Mesodermal cell (in vitro differentiated cells): ENCODE results near the gene NKX1-1.

Experiments
- H3K27ac ChIP-seq: 2 replicates; pipeline ENCODE4 v1.7.0; 2013; ENCODE audit warnings: mild to moderate bottlenecking, low read depth, low read length, moderate library complexity; ENCODE audit not compliant: severe bottlenecking
- H3K36me3 ChIP-seq: 2 replicates; pipeline ENCODE4 v1.7.1; 2013; ENCODE audit warnings: mild to moderate bottlenecking, low read length, moderate library complexity; ENCODE audit not compliant: control insufficient read depth, insufficient read depth
- H3K4me1 ChIP-seq: one replicate; pipeline ENCODE4 v1.7.1; 2013; ENCODE audit warnings: mild to moderate bottlenecking, low read length; ENCODE audit not compliant: insufficient read depth, control insufficient read depth, poor library complexity, severe bottlenecking
- H3K4me3 ChIP-seq: 2 replicates; pipeline ENCODE4 v1.7.0; 2013; ENCODE audit warnings: low read length, control low read depth, mild to moderate bottlenecking; ENCODE audit not compliant: insufficient read depth, poor library complexity, severe bottlenecking; ENCODE audit errors: extremely low read depth
- H3K9me3 ChIP-seq: 2 replicates; pipeline ENCODE4 v1.7.1; 2013; ENCODE audit warnings: mild to moderate bottlenecking, low read length, moderate library complexity; ENCODE audit not compliant: control insufficient read depth
- WGBS, 2 experiments: methylation state at CpG; one replicate each; pipeline ENCODE4 v1.1.5; 2013; ENCODE audit warnings: missing lambda C conversion rate in 2 of 2; ENCODE audit not compliant: insufficient coverage in 2 of 2; 5-methylcytosine and 5-hydroxymethylcytosine counted together

The NKX1-1 gene

DNA sequence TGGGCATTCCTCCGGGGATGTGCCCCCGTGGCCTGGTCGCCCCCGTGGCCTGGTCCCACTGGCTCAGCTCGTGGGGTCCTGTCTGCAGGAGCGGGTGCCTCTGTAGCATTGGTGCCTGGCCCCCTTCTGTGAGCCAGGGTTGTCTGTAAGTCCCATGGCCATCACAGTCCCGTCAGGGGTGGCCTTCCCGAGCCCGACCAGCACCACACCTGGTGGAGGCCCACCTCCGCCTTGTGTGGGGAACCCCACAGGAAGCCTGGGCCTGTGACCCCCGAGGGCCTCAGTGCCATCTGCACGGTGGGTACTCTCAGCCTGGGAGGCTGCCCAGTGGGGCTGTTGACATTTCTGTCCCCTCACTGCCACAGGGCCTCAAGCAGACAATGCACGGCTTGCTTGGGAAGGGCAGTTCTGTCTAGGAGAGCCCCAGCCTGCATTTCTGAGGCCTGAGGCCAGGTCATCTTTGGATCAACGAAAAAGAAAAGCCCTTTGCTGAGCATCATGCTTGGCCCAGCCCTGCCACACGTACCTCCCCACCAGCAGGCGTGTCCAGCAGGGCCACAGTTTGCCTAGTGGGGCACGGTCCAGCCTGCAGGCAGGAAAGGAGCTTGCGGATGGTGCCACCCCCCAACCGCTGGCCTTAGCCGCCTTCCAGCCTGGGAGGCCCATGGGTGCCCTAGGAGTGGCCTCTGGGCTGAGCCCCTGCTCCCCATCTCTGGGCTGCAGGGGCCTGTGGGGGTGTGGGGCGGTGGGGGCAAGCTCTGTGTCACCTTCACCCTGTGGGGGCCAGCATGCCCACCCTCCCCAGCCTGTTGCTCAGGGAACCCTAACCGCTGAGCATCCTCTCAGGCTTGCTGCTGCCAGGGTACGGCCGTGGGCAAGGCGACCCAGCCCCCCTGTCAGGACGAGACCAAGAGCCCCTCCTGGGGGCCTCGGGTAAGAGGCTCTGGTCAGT, 23.2 kb downstream of the NKX1-1 start:
- Histone ChIP-seq H3K27ac (no peak overlapping the region), H3K36me3 (peaks cover 13% of the 10 kb centered on the region), H3K4me3 (no peak overlapping the region), H3K4me1 (no peaks in the 10 kb centered on the region), H3K9me3 (no peaks in the 10 kb centered on the region)
- 89 to 90% methylated on average over 23 of the region's 27 CpGs for WGBS, 2 experiments

GRCh38 chr4:1381944-1382541, 24.2 kb downstream of the NKX1-1 start:
- no peak overlapping the region for H3K27ac ChIP-seq

DNA sequence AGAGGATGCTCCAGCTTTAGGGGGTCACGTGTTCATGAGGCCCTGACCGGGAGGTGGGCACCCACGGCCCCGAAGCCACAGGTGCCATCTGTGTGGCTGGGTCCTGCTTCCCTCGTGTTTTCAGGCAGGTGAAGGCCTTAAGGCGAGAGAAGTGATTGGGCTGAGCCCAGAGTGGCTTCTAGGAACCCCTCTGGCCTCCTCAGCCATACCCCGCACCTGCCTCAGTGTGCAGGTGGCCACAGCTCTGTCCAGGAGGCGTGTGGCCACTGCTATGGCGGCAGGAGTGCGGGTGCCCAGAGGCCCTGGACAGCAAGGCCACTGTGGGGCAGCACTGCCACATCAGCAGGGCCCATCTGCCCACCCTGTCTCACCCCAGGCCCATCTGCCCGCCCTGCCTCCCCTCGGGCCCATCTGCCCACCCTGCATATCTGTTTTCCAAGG, 25.0 kb downstream of the NKX1-1 start:
- H3K36me3 ChIP-seq, result peaks cover 9% of the 10 kb centered on the region
- WGBS, 2 experiments, result 91 to 95% methylated on average over 9 to 12 of the region's 12 CpGs
- H3K27ac ChIP-seq, result no peak overlapping the region
- no peak overlapping the region for H3K4me3 ChIP-seq
- no peaks in the 10 kb centered on the region for H3K9me3 ChIP-seq
- H3K4me1 ChIP-seq, result no peaks in the 10 kb centered on the region

More at GRCh38 chr4:1381944-1382541, 24.2 kb downstream of the NKX1-1 start:
- H3K36me3 ChIP-seq, result peaks cover 13% of the 10 kb centered on the region
- no peaks in the 10 kb centered on the region for H3K4me1 ChIP-seq
- 96 to 98% methylated on average over 24 of the region's 24 CpGs for whole genome bisulfite sequencing, 2 experiments
- H3K9me3 ChIP-seq, result no peaks in the 10 kb centered on the region
- H3K4me3 ChIP-seq, result no peak overlapping the region

- Histone ChIP-seq H3K27ac (no peak overlapping the region), H3K4me3 (no peak overlapping the region), H3K36me3 (peaks cover 9% of the 10 kb centered on the region), H3K9me3 (no peaks in the 10 kb centered on the region), H3K4me1 (no peaks in the 10 kb centered on the region)
- 91 to 93% methylated on average over 35 of the region's 36 CpGs for WGBS, 2 experiments
These were observed 25.7 kb downstream of the NKX1-1 start for GRCh38 chr4:1380368-1381151.

GRCh38 chr4:1379801-1380331, 26.4 kb downstream of the NKX1-1 start:
- H3K4me1 ChIP-seq, result no peaks in the 10 kb centered on the region
- no peak overlapping the region for H3K4me3 ChIP-seq
- H3K27ac ChIP-seq, result no peak overlapping the region
- H3K9me3 ChIP-seq, result no peaks in the 10 kb centered on the region
- 90 to 99% methylated on average over 12 to 19 of the region's 31 CpGs for WGBS, 2 experiments
- peaks cover 13% of the 10 kb centered on the region for H3K36me3 ChIP-seq

DNA sequence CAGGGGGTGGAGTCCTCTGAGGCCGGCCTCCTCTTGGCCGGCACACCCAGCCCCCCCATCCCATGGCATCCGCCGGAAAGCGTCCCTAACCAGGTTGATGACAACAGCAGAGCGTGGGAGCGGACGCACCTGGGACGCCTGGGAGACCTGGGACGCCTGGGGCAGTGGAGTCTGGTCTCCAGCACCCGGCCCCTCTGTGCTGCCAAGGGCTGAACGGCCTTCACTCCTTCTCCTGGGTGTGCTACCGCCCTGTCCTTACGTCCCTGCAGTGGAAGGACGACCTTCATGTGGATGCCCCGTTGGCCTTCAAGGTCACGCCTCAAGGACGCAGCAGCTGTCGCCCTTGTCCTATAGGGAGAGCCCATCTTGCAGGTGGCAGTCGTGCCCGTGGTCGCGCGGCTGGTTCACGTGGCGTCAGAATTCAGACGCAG, 26.9 kb downstream of the NKX1-1 start:
- no peak overlapping the region for H3K27ac ChIP-seq
- H3K9me3 ChIP-seq, result no peaks in the 10 kb centered on the region
- H3K36me3 ChIP-seq, result peaks cover 12% of the 10 kb centered on the region
- H3K4me1 ChIP-seq, result no peaks in the 10 kb centered on the region
- 95 to 96% methylated on average over 14 to 25 of the region's 27 CpGs for WGBS, 2 experiments
- H3K4me3 ChIP-seq, result no peak overlapping the region

DNA sequence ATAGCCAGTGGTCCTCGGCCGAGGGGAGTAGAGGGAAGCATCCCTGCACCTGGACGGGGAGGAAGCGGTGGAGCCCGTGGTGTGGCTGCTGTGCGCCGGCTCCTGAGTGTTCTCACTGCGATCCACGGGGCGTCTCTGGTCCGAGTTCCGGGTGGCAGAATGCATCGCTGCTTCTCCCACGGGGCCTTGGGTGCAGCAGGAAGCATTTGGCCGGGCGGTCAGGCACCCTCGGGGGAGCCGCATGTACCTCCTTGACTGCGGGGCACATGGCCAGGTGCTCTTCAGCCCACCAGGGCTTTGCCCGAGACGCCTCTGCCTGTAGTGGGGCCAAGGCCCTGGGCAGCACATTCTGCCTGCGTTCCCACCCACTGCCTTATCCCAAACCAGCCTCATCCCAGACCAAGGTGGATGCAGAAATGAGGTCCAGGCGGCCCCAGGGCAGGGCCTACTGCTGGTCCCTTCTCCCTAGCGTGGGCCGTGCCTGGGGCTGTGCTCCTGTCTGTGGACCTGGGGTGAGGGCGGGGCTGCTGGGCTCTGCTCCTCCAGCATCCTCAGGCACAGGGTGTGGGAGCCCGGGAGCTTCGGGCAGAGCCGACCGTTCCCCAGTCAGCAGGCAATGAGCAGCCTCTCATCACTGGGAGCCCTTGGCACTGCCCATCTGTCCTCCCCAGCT, 27.5 kb downstream of the NKX1-1 start:
- Histone ChIP-seq H3K4me1 (no peaks in the 10 kb centered on the region), H3K27ac (no peak overlapping the region), H3K9me3 (no peaks in the 10 kb centered on the region), H3K4me3 (no peak overlapping the region), H3K36me3 (peaks cover 9% of the 10 kb centered on the region)
- 94 to 96% methylated on average over 26 to 28 of the region's 30 CpGs for WGBS, 2 experiments

- H3K4me3 ChIP-seq, result no peak overlapping the region
- no peaks in the 10 kb centered on the region for H3K4me1 ChIP-seq
- peaks cover 14% of the 10 kb centered on the region for H3K36me3 ChIP-seq
- no peaks in the 10 kb centered on the region for H3K9me3 ChIP-seq
- 86 to 93% methylated on average over 18 of the region's 19 CpGs for WGBS, 2 experiments
- no peak overlapping the region for H3K27ac ChIP-seq
These were observed 28.5 kb downstream of the NKX1-1 start for GRCh38 chr4:1377606-1378261.

- no peaks in the 10 kb centered on the region for H3K9me3 ChIP-seq
- no peak overlapping the region for H3K4me3 ChIP-seq
- 90% methylated on average over 26 to 32 of the region's 32 CpGs for WGBS, 2 experiments
- H3K4me1 ChIP-seq, result no peaks in the 10 kb centered on the region
- no peak overlapping the region for H3K27ac ChIP-seq
- H3K36me3 ChIP-seq, result peaks cover 13% of the 10 kb centered on the region
These were observed 29.2 kb downstream of the NKX1-1 start for GRCh38 chr4:1376841-1377605.
